Ectodermal cell (in vitro differentiated cells): ENCODE results near the gene STARD3NL.
"Not testable (repeated sequence)": the region's sequence is repeated elsewhere in the genome, so short reads cannot be mapped to it uniquely, and the experiment has no call there.

Experiments used
- H3K27ac ChIP-seq: 2 replicates; pipeline ENCODE4 v1.7.0; 2013; ENCODE audit warnings: mild to moderate bottlenecking, low read depth, low read length; ENCODE audit not compliant: insufficient read depth, poor library complexity, severe bottlenecking
- H3K27me3 ChIP-seq: 2 replicates; pipeline ENCODE4 v1.7.0; 2013; ENCODE audit warnings: mild to moderate bottlenecking, low read length; ENCODE audit not compliant: insufficient read depth, control insufficient read depth, poor library complexity, severe bottlenecking
- H3K36me3 ChIP-seq: one replicate; pipeline ENCODE4 v1.7.0; 2013; ENCODE audit warnings: low read length; ENCODE audit not compliant: control insufficient read depth, insufficient read depth
- H3K4me1 ChIP-seq: one replicate; pipeline ENCODE4 v1.7.0; 2013; ENCODE audit warnings: low read length; ENCODE audit not compliant: control insufficient read depth, insufficient read depth
- H3K4me3 ChIP-seq: 2 replicates; pipeline ENCODE4 v1.7.0; 2013; ENCODE audit warnings: low read depth, low read length, control low read depth; ENCODE audit not compliant: insufficient read depth
- H3K9me3 ChIP-seq: 2 replicates; pipeline ENCODE4 v1.7.0; 2013; ENCODE audit warnings: mild to moderate bottlenecking, low read length, moderate library complexity; ENCODE audit not compliant: control insufficient read depth
- WGBS, 2 experiments: methylation state at CpG; one replicate each; pipeline ENCODE4 v1.1.7; 2013; ENCODE audit warnings: missing lambda C conversion rate in 2 of 2; 5-methylcytosine and 5-hydroxymethylcytosine counted together

The STARD3NL gene

DNA sequence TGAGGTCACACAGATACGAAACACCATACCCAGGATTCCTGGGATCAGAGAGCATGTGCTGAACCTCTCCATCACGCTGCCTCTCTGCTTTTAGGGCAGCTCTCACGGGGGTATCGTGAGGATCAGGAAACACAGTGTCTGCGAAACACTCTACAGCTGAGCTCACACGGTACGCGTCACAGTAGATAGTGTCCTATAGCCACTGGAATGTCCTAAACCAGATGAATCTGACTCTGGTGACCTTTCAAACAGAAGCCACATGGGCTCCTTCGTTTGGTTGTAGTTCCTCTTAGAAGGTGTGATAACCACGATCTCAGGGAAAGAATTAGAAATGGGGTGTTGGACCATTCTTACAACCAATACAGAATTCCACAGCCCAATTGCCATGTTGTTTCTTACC lies 61.1 kb downstream of the STARD3NL start:
- 93 to 94% methylated on average over 9 to 10 of the region's 10 CpGs for WGBS, 2 experiments
- H3K27me3 ChIP-seq, H3K9me3 ChIP-seq, H3K4me1 ChIP-seq, H3K36me3 ChIP-seq, H3K27ac ChIP-seq, H3K4me3 ChIP-seq: not testable (repeated sequence)

DNA sequence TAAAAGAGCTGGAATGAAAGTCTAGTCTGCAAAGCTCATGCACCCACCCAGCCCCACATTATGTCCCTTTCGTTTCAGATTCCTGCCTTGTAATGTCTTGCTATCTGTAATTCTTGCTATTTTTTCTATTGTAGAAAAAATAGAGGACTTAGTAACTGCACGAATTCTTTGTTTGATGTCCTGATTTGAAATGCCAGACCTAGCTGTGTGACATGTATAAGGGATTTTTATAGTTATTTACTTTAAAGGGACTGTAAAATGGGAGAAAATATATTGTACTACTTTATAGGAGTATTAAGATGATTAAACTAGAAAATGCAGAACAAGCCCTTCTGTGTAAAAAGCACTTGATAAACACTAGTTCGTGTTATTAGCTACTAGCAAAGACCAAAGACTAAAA lies 63.0 kb downstream of the STARD3NL start:
- Histone ChIP-seq H3K9me3 (no peaks in the 10 kb centered on the region), H3K36me3 (no peaks in the 10 kb centered on the region), H3K27ac (no peak overlapping the region), H3K4me3 (no peak overlapping the region), H3K4me1 (no peaks in the 10 kb centered on the region), H3K27me3 (no peaks in the 10 kb centered on the region)
- WGBS, 2 experiments: 89 to 93% methylated on average over 2 to 3 of the region's 3 CpGs

DNA sequence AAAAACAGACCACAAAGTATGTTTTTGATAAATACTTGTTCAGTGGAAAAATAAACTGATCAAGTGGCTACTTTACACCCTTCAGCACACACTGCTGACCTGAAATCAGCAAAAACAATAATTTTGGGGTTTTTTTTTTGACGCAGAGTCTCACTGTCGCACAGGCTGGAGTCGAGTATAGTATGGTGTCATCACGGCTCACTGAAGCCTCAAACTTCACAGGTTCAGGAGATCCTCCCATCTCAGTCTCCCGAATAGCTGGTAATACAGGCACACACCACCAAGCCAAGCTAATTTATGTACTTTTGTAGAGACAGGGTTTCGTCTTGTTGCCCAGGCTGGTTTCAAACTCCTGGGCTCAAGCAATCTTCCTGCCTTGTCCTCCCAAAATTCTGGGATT lies 64.8 kb downstream of the STARD3NL start:
- WGBS, 2 experiments: 93% methylated on average over 6 of the region's 6 CpGs

DNA sequence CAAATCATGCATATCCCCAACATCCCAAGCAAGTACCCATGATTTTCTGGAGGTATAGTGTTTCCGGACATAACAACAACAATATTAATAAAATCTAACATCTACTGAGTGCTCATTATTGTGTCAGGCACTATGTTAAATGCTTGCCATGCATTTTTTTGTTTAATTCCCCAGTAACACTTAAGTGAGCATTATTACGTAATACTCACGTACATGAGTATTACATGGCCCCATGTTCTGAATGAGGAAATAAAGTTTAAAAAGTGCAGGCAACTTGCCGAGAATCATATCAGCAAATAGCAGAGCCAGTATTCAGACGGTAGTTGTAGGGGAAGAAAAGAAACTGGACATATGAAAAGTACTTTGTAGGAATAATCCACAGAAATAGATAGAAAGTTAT lies 65.3 kb downstream of the STARD3NL start:
- not testable (repeated sequence) for H3K36me3 ChIP-seq, H3K4me3 ChIP-seq, H3K9me3 ChIP-seq, H3K27ac ChIP-seq, H3K4me1 ChIP-seq, H3K27me3 ChIP-seq
- WGBS, 2 experiments: 94 to 96% methylated on average over 5 of the region's 5 CpGs

More for the DNA sequence above, 64.8 kb downstream of the STARD3NL start:
- no peaks in the 10 kb centered on the region for H3K36me3 ChIP-seq
- H3K4me1 ChIP-seq: no peaks in the 10 kb centered on the region
- no peak overlapping the region for H3K4me3 ChIP-seq
- no peaks in the 10 kb centered on the region for H3K27me3 ChIP-seq
- no peaks in the 10 kb centered on the region for H3K9me3 ChIP-seq
- no peak overlapping the region for H3K27ac ChIP-seq

DNA sequence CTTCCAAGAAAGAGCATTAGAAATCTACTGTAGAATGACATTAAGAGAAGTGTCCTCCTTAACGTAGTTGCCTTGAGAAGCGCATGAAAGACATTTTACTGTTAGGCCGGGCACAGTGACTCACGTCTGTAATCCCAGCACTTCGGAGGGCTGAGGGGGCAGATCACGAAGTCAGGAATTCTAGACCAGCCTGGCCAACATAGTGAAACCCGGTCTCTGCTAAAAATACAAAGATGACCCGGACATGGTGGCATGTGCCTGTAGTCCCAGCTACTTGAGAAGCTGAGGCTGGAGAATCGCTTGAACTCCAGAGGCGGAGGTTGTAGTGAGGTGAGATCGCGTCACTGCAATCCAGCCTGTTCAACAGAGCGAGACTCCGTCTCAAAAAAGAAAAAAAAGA lies 66.5 kb downstream of the STARD3NL start:
- no peaks in the 10 kb centered on the region for H3K27me3 ChIP-seq
- no peaks in the 10 kb centered on the region for H3K9me3 ChIP-seq
- H3K27ac ChIP-seq: no peak overlapping the region
- WGBS, 2 experiments: 92% methylated on average over 14 of the region's 14 CpGs
- H3K4me3 ChIP-seq: no peak overlapping the region
- H3K4me1 ChIP-seq: no peaks in the 10 kb centered on the region
- no peaks in the 10 kb centered on the region for H3K36me3 ChIP-seq

DNA sequence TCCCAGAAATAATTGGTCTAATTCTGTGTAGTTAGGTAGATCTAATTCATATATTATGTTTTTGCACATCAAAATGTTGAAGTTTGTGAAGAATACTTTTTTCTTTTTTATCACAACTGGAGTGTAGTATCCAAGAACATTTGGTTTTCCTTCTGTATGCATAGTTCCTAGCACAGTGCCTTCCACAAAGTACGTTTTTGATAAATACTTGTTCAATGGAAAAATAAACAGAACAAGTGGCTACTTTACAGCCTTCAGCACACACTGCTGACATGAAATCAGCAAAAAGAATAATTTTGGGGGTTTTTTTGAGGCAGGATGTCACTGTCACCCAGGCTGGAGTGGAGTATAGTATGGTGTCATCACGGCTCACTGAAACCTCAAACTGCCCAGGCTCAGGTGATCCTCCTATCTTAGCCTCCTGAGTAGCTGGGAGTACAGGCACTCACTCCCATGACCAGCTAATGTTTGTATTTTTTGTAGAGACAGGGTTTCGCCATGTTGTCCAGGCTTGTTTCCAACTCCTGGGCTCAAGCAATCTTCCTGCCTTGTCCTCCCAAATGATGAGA lies 67.4 kb downstream of the STARD3NL start:
- no peak overlapping the region for H3K4me3 ChIP-seq
- WGBS, 2 experiments: 94 to 96% methylated on average over 3 of the region's 3 CpGs
- H3K4me1 ChIP-seq: no peaks in the 10 kb centered on the region
- no peaks in the 10 kb centered on the region for H3K36me3 ChIP-seq
- H3K27ac ChIP-seq: no peak overlapping the region
- no peaks in the 10 kb centered on the region for H3K27me3 ChIP-seq
- H3K9me3 ChIP-seq: no peaks in the 10 kb centered on the region

DNA sequence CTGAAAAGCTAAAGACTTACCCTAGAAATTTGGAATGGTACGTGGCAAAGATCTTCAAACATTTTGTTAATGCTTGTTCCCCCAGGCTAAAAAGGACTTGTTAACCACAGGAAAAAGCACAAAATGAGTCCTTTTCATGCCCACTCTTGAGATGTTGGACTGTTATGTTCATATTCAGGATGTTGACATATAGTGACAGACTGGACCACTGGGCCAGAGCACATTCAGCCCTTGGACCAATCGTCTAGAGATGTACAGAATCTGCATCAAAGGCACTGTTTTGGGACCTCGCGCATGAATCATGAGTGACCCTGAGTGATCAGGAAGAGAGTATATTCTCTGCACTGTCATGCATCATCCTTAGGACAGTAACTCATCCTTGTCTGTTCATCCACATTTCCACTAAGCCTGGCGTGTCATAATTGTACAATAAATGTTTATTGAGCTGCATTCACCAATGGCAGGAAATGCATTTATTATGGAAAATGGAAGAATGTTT lies 70.1 kb downstream of the STARD3NL start:
- H3K9me3 ChIP-seq: no peaks in the 10 kb centered on the region
- 93% methylated on average over 5 of the region's 5 CpGs for WGBS, 2 experiments
- H3K36me3 ChIP-seq: no peaks in the 10 kb centered on the region
- H3K27ac ChIP-seq: no peak overlapping the region
- H3K4me1 ChIP-seq: no peaks in the 10 kb centered on the region
- no peak overlapping the region for H3K4me3 ChIP-seq
- no peaks in the 10 kb centered on the region for H3K27me3 ChIP-seq

DNA sequence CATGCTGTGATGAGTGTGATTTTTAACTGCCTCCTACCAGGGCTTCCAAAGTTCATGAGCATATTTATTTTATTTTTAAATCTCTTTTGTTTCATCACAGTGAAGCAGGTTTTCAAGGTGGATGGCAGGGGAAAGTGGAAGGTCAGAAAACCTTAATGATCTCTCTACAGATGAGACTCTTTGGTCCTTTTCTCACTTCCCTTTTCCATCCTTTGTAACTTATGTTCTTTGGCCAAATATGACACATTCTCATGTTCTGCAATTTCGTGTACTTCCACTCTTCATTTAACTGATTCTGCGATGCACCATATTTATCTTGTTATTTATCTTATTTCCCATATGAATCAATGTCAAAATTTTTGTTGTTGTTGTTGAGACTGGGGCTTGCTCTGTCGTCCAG lies 71.8 kb downstream of the STARD3NL start:
- H3K27me3 ChIP-seq, H3K9me3 ChIP-seq, H3K36me3 ChIP-seq, H3K4me1 ChIP-seq, H3K4me3 ChIP-seq, H3K27ac ChIP-seq: not testable (repeated sequence)
- WGBS, 2 experiments: 84 to 88% methylated on average over 1 to 2 of the region's 3 CpGs

DNA sequence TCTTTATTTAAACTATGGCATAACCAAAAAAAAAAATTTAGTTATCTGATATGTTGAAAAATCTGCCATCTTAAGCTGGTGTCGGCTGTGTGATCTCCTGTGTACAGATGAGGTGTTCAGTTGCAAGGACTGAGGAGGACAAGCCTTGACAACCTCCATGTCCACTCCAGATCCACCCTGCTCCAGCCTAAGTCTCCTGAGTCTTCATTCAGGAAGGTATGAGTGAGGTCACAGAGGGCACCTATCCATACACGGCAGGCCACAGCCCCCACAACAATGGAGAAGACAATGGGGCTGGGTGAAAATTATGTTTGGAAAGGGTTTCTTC lies 79.3 kb downstream of the STARD3NL start:
- 85 to 100% methylated on average over 1 to 2 of the region's 2 CpGs for WGBS, 2 experiments

DNA sequence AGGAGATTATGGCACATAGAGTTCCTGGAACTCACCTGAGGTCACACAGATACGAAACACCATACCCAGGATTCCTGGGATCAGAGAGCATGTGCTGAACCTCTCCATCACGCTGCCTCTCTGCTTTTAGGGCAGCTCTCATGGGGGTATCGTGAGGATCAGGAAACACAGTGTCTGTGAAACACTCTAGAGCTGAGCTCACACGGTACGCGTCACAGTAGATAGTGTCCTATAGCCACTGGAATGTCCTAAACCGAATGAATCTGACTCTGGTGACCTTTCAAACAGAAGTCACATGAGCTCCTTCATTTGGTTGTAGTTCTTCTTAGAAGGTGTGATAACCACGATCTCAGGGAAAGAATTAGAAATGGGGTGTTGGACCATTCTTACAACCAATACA lies 81.1 kb downstream of the STARD3NL start:
- H3K4me1 ChIP-seq, H3K27me3 ChIP-seq, H3K4me3 ChIP-seq, H3K9me3 ChIP-seq, H3K27ac ChIP-seq, H3K36me3 ChIP-seq: not testable (repeated sequence)
- 93 to 95% methylated on average over 7 to 8 of the region's 8 CpGs for WGBS, 2 experiments

More for the DNA sequence above, 79.3 kb downstream of the STARD3NL start:
- no peaks in the 10 kb centered on the region for H3K27me3 ChIP-seq
- H3K36me3 ChIP-seq: no peaks in the 10 kb centered on the region
- no peaks in the 10 kb centered on the region for H3K4me1 ChIP-seq
- no peak overlapping the region for H3K4me3 ChIP-seq
- no peak overlapping the region for H3K27ac ChIP-seq
- H3K9me3 ChIP-seq: no peaks in the 10 kb centered on the region

DNA sequence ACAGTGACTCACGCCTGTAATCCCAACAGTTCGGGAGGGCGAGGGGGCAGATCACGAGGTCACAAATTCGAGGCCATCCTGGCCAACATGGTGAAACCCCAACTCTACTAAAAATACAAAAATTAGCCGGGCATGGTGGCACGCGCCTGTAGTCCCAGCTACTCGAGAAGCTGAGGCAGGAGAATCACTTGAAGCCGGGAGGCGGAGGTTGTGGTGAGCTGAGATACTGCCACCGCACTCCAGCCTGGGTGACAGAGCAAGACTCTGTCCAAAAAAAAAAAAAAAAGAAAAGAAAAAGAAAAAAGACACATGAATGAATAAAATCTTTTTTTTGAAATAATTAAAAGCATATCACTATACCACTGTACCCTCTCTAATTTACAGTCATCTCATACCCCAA lies 83.6 kb downstream of the STARD3NL start:
- not testable (repeated sequence) for H3K36me3 ChIP-seq, H3K9me3 ChIP-seq, H3K27ac ChIP-seq, H3K4me1 ChIP-seq, H3K4me3 ChIP-seq, H3K27me3 ChIP-seq
- WGBS, 2 experiments: 78 to 87% methylated on average over 11 to 12 of the region's 12 CpGs
